DMS53 treated with DMSO at 0.1 percent for 48 hours (cell line): ENCODE data around the gene EFCAB5.
"Not testable (repeated sequence)": the region's sequence is repeated elsewhere in the genome, so short reads cannot be mapped to it uniquely, and the experiment has no call there.

ENCODE experiments used
- DNase-seq: peaks from one replicate; lab custom pipeline; 2025; ENCODE audit not compliant: unreplicated experiment; lab: John Stamatoyannopoulos, UW

The EFCAB5 gene

DNA sequence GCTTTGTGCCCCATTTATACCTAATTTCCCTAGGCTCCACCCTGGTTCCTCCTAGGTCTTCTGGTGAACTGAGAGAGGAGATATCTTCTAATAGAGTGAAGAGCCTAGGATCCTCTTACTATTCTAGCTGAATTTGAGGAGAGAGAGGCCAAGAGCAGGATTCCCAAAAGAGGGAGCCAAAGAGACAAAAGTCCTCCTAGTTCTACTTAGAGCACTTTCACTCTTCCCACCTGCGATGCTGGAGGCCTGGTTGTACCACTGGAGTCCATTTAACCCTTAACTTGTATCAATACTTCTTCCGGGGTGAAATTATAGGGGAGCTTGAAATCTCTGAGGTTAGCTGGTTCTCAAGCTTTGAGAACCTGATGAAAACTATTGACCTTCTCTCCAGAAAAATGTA, 8.1 kb upstream of the EFCAB5 start:
- peak; percentile 3 for DNase-seq

DNA sequence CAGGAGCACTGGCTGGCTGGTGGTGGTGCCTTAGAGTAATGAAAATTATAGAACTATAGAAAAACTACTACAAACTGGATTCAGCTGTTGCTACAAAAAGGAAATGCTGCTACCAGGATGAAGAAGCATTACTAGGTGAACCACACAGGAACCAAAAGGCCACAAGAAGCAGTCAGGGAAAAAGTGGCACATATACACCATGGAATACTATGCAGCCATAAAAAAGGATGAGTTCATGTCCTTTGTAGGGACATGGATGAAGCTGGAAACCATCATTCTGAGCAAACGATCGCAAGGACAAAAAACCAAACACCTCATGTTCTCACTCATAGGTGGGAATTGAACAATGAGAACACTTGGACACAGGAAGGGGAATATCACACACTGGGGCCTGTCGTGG, 5.5 kb upstream of the EFCAB5 start:
- DNase-seq = not testable (repeated sequence)

DNA sequence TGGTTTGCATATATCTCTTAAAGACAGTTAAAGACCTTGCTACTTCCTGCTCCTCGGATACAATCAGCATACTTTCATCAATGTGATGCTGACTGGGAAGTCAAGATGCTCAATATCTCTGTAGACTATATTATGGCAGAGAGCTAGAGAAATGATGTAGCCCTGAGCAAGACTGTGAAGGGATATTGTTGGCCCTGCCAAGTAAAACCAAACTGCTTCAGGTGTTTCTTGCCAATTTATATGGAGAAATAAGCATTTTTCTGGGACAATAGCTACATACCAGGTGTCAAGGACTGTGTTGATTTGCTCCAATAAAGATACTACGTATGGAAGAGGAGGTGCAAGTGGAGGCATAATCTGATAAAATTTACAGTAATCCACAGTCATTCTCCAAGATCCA, 4.7 kb upstream of the EFCAB5 start:
- DNase-seq = no peak

DNA sequence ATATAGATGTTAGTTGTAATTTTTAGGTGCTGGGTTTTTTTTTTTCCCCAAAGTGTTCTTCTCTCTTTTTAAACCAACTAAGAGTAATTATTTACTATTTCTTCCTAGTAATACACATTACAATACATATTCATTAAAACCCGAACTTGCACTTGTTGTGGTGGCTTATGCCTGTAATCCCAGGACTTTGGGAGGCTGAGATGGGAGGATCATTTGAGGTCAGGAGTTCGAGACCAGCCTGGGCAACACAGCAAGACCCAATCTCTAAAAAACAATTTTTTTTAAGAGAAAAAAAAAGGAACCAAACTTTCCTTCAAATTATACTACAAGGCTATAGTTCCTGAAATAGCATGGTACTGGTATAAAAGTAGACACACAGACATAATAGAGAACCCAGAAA, 3.8 kb downstream of the EFCAB5 start:
- DNase-seq = no peak

DNA sequence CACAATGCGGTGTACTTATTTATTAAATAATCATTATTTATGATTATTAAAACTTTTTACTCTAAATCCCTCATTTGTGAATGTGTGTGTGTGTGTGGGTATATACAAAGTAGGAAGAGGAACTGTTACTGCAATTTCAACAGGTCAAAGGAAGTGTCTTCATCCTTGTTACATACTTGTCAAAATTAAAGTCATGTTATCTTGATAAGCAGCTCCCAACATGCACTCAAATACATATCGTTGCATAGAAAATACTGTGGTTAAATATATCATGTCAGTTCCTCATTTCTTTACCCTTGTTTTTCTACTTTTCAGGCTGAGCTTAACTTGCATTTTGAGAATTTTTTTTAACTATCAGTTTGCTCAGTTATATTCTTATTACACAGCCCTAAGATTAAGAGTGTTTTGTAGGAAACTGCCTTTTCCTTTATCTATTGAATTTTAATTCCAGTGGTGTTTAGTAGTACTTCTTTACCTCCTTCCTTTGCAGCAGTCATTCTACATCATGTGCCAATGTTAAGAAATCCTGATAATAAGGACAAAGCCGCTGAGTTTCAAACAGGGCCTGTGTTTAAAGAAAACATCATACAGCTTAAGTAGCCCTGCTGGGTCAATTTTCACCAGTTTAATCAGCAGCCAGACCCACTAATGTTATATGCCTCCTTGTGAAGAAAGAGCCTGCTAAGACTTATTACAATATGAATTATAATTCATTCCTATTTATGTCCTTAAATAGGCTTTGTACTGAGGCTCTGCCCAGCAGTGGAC, 7.2 kb downstream of the EFCAB5 start:
- no peak for DNase-seq

DNA sequence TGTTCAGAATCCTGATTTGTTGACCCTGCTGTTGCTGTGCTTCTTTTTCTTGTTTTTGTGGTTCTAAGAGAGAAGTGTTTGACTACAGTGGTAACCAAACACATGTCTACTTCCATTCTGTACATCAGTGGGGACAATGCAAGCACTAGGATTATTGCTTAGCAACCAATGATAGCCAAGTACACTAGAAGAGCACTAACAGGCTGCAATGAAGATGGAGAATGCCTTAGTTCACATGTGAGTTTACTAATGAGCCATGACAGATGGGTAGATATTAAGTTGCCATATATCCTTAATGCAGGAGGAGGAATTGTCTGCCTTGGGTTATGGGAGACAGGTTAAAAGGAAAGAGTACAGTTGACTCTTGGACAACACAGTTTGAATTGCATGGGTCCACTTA, 8.3 kb downstream of the EFCAB5 start:
- no peak for DNase-seq

DNA sequence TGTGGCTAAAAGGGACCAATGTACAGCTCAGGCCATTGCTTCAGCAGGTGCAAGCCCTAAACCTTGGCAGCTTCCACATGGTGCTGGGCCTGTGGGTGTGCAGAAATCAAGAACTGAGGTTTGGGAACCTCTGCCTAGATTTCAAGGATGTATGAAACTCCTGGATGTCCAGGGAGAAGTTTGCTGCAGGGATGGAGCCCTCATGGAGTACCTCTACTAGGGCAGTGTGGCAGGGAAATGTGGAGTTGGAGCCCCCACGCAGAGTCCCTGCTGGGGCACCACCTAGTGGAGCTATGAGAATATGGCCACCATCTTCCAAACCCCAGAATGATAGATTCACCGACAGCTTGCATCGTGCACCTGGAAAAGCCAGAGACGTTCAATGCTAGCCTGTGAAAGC, 13.0 kb downstream of the EFCAB5 start:
- DNase-seq = no peak

DNA sequence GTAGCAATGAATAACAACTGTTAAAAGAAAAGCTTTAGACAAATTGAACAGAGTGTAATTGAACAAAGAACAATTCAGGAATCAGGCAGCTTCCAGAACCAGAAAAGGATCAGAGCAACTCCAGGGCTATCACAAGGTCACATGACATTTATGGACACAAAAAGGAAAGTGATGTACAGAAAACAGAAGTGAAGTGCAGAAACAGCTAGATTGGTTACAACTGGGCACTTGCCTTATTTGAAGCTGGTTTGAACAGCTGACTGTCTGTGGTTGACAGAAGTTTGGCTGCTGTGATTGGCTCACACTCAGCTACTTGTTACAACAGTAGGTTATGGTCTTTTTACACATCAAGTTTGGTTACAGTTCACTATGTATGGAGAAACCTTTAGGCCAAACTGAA, 14.8 kb downstream of the EFCAB5 start:
- no peak for DNase-seq

DNA sequence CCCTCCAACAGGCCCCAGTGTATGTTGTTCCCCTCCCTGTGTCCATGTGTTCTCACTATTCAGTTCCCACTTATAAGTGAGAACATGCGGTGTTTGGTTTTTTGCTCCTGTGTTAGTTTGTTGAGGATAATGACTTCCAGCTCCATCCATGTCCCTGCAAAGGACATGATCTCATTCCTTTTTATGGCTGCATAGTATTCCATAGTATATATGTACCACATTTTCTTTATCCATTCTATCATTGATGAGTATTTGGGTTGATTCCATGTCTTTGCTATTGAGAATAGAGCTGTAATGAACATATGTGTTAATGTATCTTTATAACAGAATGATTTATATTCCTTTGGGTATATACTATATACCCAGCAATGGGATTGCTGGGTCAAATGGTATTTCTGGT, 16.1 kb downstream of the EFCAB5 start:
- DNase-seq = not testable (repeated sequence)

DNA sequence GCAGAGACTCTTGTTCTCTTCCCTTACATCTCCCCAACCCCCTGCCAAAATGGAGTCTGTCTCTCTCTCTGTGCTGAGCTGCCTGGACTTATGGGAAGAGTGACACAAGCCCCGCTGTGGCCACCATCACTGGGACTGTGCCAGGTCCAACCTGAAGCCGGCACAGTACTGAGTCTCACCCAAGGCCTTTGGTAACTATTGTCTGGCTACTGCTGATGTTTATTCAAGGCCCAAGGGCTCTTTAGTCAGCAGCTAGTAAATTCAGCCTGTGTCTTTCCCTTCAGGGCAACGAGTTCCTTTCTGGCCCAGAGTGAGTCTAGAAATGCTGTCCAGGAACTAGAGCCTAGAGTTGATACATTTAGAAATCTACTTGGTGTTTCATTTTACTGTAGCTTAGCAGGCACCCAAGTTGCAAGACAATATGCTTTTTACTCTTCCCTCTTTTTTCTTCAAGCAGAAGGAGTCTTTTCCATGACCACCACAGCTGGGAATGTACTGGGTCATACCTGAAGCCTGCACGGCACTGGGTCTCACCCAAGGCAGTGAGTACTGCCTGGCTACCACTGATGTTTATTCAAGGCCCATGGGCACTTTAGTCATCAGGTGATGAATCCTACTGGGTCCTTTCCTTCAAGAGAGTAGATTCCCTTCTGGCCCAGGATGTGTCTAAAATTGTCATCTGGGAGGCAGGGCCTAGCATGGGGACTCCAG, 17.7 kb downstream of the EFCAB5 start:
- DNase-seq = no peak

DNA sequence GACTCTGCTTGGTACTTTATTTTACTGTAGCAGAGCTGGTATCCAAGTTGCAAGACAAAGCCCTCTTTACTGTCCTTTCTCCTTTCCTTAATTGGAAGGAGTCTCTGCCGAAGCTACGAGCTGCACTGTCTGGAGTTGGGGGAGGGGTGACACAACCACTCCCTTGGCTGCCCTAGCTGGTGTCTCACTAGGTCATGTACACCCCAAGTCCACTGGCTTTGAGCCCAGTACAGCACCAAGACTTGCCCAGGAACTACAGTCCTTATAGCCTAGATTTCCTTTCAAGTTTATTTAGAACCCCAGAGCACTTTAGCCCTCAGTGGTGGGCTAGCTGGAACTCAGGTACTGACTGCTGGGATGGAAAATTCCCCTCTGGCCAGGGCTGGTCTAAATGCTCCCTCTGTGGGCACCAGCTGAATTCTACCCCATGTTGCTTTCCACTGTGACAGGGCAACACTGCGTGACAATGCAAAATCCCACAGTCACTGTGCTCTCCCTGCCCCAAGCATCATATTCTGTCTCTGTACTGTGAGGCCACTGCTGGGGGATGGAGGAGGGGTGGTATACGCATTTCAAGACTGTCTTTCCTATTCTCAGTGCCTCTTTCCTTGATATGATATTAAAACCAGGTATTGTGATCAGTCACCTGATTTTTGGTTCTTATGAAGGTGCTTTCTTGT, 18.4 kb downstream of the EFCAB5 start:
- no peak for DNase-seq

DNA sequence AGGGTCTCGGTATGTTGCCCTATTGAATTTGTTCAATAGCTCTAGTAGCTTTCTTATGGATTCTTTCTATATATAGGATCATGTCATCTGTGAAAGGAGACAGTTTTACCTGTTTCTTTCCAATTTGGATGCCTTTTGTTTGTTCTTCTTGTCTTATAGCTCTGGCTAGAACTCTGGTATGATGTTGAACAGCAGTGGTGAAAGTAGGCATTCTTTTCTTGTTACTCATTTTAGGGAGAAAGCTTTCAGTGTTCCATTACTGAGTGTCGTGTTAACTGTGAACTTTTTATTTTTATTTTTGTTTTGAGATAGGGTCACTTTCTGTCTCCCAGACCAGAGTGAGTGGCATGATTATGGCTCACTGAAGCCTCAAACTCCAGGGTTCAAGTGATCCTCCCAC, 21.2 kb downstream of the EFCAB5 start:
- DNase-seq = no peak

DNA sequence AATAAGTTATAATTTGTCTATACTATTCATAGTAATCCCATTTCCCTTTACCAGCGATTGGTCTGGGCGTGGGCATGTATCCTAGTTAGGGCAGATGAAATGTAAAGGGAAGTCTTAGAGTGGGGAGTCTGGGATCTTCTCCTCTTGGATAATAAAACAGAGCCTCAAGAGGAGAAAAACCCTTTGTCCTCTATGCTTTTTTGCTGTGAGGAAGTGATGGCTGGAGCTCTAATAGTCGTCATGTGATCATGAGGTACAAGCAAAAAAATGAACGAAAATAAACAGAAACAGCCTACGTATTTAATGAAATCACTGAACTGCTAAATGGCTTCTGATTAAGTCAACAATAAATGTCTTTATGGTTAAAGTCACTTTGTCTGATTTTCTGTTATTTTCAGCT, 26.8 kb downstream of the EFCAB5 start:
- no peak for DNase-seq

DNA sequence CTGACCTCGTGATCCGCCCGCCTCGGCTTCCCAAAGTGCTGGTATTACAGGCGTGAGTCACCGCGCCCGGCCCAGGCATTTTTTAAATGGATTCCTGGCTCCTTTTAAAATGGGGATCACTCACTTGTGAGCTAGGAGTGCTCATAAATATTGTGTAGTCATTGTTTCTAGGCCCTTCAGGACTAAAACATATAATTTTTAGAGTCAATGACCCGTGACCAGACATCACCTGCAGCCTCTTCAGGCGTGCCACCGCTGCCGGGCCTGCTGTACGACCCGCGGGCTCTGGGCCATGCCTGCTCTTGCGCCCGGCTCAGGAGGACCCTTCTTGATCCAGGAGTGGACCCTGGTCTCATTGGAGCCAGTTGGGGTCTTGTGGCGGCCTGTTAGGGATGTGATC, 30.8 kb downstream of the EFCAB5 start:
- no peak for DNase-seq

DNA sequence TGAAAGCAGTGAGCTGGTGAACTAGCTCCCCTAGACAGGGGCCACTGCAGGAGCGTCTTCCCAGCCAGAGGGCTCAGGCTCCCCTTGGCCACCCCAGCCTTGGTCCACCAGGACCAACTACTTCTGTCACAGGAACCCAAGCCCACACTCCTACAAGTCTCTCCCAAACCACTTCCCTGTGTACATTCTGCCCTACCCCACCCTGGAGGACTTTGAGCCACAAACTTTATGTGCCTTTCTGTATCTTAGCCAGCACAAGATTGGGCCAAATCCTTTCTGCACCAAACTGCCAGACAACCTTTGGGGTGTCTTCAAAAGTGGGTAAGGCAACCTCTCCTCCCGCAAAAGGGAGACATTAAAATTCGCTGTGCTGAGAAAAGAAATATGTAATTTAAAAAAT, 31.6 kb downstream of the EFCAB5 start:
- no peak for DNase-seq

DNA sequence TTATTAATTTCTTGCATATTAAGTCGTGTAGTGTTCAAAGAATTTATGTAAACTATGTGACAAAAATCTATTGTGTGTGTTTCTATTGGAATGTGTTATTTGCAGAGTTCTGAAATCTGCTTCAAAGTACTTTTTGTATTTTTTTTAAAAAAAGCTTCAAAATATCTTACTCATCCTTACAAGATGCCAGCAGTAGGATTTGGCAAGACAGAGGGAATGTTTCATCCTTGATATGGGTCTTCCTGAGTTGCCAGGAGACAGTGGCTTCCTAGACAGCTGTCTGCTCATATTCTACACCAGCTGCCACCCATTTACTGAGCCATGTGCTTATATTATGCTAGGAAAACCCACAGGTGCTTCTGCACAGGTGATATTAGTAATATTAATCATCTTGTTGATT, 36.4 kb downstream of the EFCAB5 start:
- DNase-seq = no peak

DNA sequence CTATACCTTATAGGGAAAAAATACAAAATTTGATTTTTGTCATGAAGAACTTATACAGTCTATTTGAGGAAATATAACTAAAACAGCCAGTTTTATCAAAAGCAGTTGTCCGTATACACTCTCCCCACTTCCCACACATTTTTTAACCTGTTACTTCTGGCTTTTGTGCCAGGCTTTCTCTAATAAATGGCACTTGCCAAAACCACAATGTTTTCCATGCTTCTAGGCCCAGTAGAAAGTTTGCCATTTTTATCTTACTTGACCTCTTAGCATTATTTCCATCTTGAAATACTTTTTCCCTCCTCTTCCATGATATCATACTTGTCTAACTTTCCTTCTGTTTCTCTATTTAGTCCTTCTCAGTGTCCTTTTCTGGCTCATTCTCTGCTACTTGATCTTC, 38.8 kb downstream of the EFCAB5 start:
- DNase-seq = no peak

DNA sequence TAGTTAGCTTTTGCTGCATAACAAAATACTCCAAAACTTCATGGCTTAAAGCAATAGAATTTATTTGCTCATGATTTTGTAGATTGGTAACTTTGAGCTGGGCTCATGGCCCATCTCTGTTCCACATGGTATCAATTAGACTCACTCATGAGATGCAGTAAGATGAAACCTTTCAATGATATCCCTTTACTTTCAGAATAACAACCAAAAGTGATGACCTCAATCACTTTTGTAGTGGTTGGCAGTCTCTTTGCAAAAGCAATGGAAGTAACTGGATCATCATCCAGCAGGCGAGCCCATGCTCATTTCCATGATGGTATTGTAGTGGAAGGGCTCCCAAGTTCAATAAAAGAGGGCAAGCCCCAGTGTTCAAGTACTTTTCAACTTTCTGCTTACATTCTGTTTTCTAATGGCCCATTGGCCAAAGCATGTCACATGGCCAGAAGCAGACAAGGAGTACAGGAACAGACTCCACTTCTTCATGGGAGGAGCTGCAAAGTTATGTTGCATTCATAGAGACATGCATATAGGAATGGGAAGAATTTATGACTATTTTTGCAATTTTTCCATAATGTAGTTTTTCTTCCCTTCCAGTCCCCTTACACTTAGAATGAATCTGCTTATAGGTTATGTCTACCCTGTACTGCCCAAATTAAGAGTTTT, 41.7 kb downstream of the EFCAB5 start:
- DNase-seq = no peak

DNA sequence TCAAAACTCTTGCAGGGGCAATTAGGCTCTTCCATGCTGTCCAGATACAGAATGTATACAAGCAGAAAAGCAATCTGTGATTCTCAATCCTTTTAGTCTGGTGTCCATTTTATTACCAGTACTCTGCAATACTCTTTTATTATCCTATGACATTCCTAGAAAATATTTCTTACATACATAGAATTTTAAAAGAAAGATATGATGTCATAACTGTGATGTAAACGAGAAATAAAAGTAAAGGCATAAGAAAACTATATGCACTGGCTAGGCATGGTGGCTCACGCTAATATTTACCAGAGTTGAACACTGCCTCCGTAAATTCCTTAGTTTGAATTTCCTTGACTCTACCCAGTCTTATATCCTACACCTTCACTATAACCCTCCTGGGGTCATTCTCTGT, 55.0 kb downstream of the EFCAB5 start:
- DNase-seq = no peak

DNA sequence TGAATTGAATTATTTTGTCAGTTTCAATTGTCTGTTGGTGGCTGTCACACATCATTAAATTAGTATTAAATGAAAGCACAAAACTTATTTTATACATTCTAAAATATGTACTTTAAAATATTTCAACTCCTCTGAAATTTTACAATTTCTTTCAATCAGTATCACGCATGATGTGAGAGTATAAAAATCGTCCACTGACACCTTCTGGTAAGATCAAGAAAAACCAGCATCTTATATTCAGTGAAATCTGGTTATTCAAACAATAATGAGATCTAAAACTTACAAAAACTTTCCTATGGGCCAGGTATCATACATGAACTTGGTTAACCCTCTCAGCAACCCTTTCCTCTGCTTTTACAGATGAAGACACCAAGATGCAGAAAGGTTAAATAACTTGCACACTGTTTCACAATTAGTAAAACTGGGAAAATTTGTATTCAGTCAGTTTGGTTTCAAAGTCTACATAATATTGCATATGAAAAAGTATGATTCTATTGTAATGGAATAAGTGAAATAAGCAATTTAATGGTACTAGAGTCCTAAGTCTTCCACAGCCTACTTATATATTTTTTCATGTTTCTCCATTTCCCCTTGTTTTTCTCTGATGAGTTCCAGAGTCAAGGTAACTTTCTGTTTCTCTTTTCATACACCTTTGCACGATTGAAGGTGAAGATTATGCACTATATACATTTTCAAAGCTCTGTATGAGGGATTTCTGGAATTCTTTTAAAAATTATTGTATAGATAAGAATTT, 58.7 kb downstream of the EFCAB5 start:
- DNase-seq = no peak

DNA sequence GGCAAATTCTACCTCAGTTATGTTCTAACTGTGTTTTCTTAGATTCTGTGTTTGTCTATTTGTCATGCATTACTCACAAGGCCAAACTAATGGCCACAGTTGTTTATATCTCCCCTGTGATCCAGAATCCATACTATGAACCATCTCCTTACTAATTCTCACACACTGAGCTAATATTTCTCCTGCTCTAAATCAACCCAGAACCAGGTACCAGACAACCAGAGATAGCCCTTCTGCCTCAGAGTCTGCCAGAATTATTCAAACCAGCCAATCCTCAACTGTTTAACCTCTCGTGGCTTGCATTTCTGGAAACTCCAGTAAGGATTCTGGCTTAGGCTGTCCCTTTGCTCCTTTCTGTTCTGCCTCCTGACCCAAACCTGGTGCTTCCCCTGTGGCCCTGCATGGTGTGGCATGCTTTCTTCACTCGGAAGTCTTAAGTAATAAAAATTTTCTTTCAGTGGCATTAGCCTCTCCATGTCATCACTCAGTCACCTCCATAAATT, 59.4 kb downstream of the EFCAB5 start:
- DNase-seq = no peak
